Measurements from ENCODE around the gene FGF7. TPM values are rescaled to one million over a fixed set of nuclear protein-coding genes. Genes with fewer than 3 reads are reported as not detected.

FGF7 gene
- total RNA-seq, 1 experiment from 2014 or later, result 0.15 TPM

DNA sequence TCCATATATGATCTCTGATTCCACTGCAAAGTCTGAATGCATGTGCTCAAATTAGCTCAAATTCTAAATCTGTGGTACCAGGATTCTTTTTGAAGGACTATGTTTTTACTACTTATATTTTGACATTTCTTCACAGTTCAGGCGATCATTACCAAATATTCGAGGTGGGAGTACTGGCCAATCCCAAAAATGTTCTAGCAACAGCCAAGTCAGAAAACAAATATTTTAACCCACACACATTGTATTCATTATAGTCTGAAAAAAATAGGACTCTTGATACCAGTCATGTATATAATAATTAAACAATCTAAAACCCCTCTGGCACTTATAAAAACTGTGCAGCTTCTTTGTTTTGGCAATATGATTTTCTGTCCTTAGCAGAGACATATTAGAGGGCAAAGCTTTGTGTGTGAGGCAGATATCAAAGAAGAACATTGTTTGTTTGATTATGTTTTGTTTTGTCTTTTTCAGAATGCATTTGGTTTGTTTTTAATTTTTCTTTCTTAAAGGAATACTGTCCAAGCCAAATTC is 37.4 kb downstream of the FGF7 start (continued):
- TF ChIP-seq USF1 (CRISPR knock-in tag; IDR thresholded peaks at IDR 0.05), result no peak

GRCh38 chr15:49462232-49462844 is 39.3 kb downstream of the FGF7 start:
- Mint-ChIP-seq H3K27me3 (ENCODE audit: low read depth) (no peaks in the 10 kb centered on the region), H3K4me1 (no peaks in the 10 kb centered on the region), H3K9me3 (no peaks in the 10 kb centered on the region), H3K36me3 (no peaks in the 10 kb centered on the region), H3K4me3 (no peak overlapping the region), H3K27ac (no peak overlapping the region)
- TF ChIP-seq NR1H2 (CRISPR knock-in tag; IDR thresholded peaks at IDR 0.05), result no peak
- no peak for TF ChIP-seq CREB1 (CRISPR knock-in tag; IDR thresholded peaks at IDR 0.05)
- no peak for TF ChIP-seq STAT6 (CRISPR knock-in tag; conservative IDR thresholded peaks at IDR 0.05; ENCODE audit: low read depth)
- no peak for TF ChIP-seq ZNF423 (CRISPR knock-in tag; IDR thresholded peaks at IDR 0.05)
- no peak for TF ChIP-seq ATF6 (CRISPR knock-in tag; IDR thresholded peaks at IDR 0.05)
- no peak for TF ChIP-seq SOX15 (CRISPR knock-in tag; IDR thresholded peaks at IDR 0.05)
- TF ChIP-seq KAT7 (CRISPR knock-in tag; IDR thresholded peaks at IDR 0.05; ENCODE audit: borderline replicate concordance), result no peak
- TF ChIP-seq, protein P1, sequence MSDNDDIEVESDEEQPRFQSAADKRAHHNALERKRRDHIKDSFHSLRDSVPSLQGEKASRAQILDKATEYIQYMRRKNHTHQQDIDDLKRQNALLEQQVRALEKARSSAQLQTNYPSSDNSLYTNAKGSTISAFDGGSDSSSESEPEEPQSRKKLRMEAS (CRISPR knock-in tag; IDR thresholded peaks at IDR 0.05), result no peak
- TF ChIP-seq SMAD3 (CRISPR knock-in tag; IDR thresholded peaks at IDR 0.05; ENCODE audit: borderline replicate concordance), result no peak
- no peak for TF ChIP-seq PRRX2 (CRISPR knock-in tag; IDR thresholded peaks at IDR 0.05)
- no peak for TF ChIP-seq JAZF1 (CRISPR knock-in tag; IDR thresholded peaks at IDR 0.05)
- POLR2A ChIA-PET, result no interaction called here
- CTCF ChIA-PET, result no interaction called here
- no peak for DNase-seq (ENCODE audit: low spot score)
- ATAC-seq, result no peak

- TF ChIP-seq PRRX2 (CRISPR knock-in tag; IDR thresholded peaks at IDR 0.05), result no peak
- TF ChIP-seq, protein P2, sequence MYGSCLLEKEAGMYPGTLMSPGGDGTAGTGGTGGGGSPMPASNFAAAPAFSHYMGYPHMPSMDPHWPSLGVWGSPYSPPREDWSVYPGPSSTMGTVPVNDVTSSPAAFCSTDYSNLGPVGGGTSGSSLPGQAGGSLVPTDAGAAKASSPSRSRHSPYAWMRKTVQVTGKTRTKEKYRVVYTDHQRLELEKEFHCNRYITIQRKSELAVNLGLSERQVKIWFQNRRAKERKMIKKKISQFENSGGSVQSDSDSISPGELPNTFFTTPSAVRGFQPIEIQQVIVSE (CRISPR knock-in tag; IDR thresholded peaks at IDR 0.05; ENCODE audit: borderline replicate concordance), result peak; percentile 37; the same call in 1 of the 2 replicates
- no peak for TF ChIP-seq E2F4 (CRISPR knock-in tag; IDR thresholded peaks at IDR 0.05; ENCODE audit: borderline replicate concordance, low read depth)
- TF ChIP-seq MXD4 (CRISPR knock-in tag; IDR thresholded peaks at IDR 0.05; ENCODE audit: borderline replicate concordance), result no peak
- TF ChIP-seq, protein P3, sequence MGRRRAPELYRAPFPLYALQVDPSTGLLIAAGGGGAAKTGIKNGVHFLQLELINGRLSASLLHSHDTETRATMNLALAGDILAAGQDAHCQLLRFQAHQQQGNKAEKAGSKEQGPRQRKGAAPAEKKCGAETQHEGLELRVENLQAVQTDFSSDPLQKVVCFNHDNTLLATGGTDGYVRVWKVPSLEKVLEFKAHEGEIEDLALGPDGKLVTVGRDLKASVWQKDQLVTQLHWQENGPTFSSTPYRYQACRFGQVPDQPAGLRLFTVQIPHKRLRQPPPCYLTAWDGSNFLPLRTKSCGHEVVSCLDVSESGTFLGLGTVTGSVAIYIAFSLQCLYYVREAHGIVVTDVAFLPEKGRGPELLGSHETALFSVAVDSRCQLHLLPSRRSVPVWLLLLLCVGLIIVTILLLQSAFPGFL (CRISPR knock-in tag; IDR thresholded peaks at IDR 0.05; ENCODE audit: borderline replicate concordance), result no peak
- TF ChIP-seq ELF4 (CRISPR knock-in tag; IDR thresholded peaks at IDR 0.05; ENCODE audit: low read depth), result no peak
- Mint-ChIP-seq H3K9me3 (no peaks in the 10 kb centered on the region), H3K4me3 (no peak overlapping the region), H3K27me3 (ENCODE audit: low read depth) (no peaks in the 10 kb centered on the region), H3K27ac (no peak overlapping the region), H3K4me1 (no peaks in the 10 kb centered on the region), H3K36me3 (no peaks in the 10 kb centered on the region)
- no peak for DNase-seq (ENCODE audit: low spot score)
- ChIA-PET POLR2A (no interaction called here), CTCF (no interaction called here)
- ATAC-seq, result no peak
Observed at GRCh38 chr15:49464522-49464921, 41.5 kb downstream of the FGF7 start.

All from WTC11 (cell line).